K562 (cell line): Measurements from ENCODE around the gene TTC16. TPM values are rescaled to one million over a fixed set of nuclear protein-coding genes. Genes with fewer than 3 reads are reported as not detected.
A peak's percentile ranks its signal among the peaks of the same experiment; 100 is the strongest.

ENCODE experiments used
- BRD4 ChIP-seq: fragments of 200-600 bp; sonication (generic); IDR thresholded peaks from 2 replicates; pipeline ENCODE4 v1.6.1; 2017; ENCODE audit warnings: inconsistent platforms
- CAMTA2 ChIP-seq: fragments of 250-450 bp; sonication (Bioruptor Pico); conservative IDR thresholded peaks from 2 replicates; pipeline ENCODE4 v1.5.1; 2022
- HDAC6 ChIP-seq: IDR thresholded peaks from 2 replicates; pipeline ENCODE4 v1.6.1; 2012; ENCODE audit warnings: low read depth, mild to moderate bottlenecking, control low read depth, inconsistent platforms, low read length, moderate library complexity
- POLR2AphosphoS2 ChIP-seq: IDR thresholded peaks from 2 replicates; pipeline ENCODE4 v1.6.1; 2012; ENCODE audit warnings: low read length, improper control_type of control experiment
- SMC3 ChIP-seq: conservative IDR thresholded peaks from 2 replicates; pipeline ENCODE4 v1.6.1; 2011; ENCODE audit warnings: low read depth, low read length, improper control_type of control experiment; ENCODE audit not compliant: insufficient read depth
- SRSF1 ChIP-seq: fragments of 200-400 bp; formaldehyde crosslinking; IDR thresholded peaks from 2 replicates; pipeline ENCODE4 v1.6.1; 2017; ENCODE audit warnings: mild to moderate bottlenecking, low read depth, low read length, moderate library complexity
- TBL1XR1 ChIP-seq, 2 experiments: IDR thresholded peaks; 2 replicates each; pipeline ENCODE4 v1.6.1; 2012; ENCODE audit warnings: improper control_type of control experiment in 2 of 2, low read length in 2 of 2, mild to moderate bottlenecking in 1 of 2
- ZKSCAN3 ChIP-seq: fragments of 250-450 bp; sonication (Bioruptor Pico); IDR thresholded peaks from 2 replicates; pipeline ENCODE4 v1.4.0; 2020
- ZNF212 ChIP-seq: fragments of 450-650 bp; formaldehyde crosslinking; IDR thresholded peaks from 2 replicates; pipeline ENCODE4 v1.4.0; 2020; ENCODE audit warnings: mild to moderate bottlenecking
- ZNF584 ChIP-seq: fragments of 200-800 bp; sonication (Bioruptor generic); IDR thresholded peaks from 2 replicates; pipeline ENCODE4 v1.6.1; 2016; ENCODE audit warnings: low read depth, mild to moderate bottlenecking, missing genetic modification characterization, missing compliant biosample characterization
- ZNF707 ChIP-seq: fragments of 250-450 bp; sonication (Bioruptor Pico); conservative IDR thresholded peaks from 2 replicates; pipeline ENCODE4 v1.8.0; 2022; ENCODE audit warnings: inconsistent platforms, mild to moderate bottlenecking, moderate library complexity
- polyA plus RNA-seq, 8 experiments: library from polyadenylated mRNA; depleted of rRNA in 4 of 8; stranded (reverse) in 5 of 8; unstranded in 3 of 8; fragments of >200 nt; fragmentation: Nextera tagmentation in 2 of 8; fragmentation: Illumina TruSeq in 1 of 8; extraction: Ambion mirVana in 2 of 8; extraction: Trizol in 1 of 8; gene quantifications; 2 replicates each; pipeline versions ENCODE4 v1.2.1 to v1.2.3, GENCODE V29; 2011 to 2014; ENCODE audit warnings: inconsistent platforms in 1 of 8, missing spikeins in 1 of 8
- total RNA-seq, 7 experiments: library from RNA; depleted of rRNA in 6 of 7; stranded (reverse); fragments of >200 nt in 6 of 7; fragmentation: Illumina TruSeq in 2 of 7; extraction: Trizol in 2 of 7; gene quantifications; 2 replicates each; pipeline versions ENCODE4 v1.2.1 to v1.2.3, GENCODE V29; 2011 to 2021; ENCODE audit warnings: low replicate concordance in 1 of 7
- TF ChIP-seq, protein P1 (sequence below): sonication (generic); formaldehyde crosslinking; IDR thresholded peaks from 2 replicates; pipeline ENCODE4 v1.8.1; 2022; ENCODE audit warnings: missing genetic modification reagents
- TF ChIP-seq, protein P2 (sequence below): fragments of 250-450 bp; sonication (Bioruptor Pico); IDR thresholded peaks from 2 replicates; pipeline ENCODE4 v1.5.0; 2021; ENCODE audit warnings: mild to moderate bottlenecking, borderline replicate concordance
- TF ChIP-seq, protein P3 (sequence below): fragments of 450-650 bp; IDR thresholded peaks from 2 replicates; pipeline ENCODE4 v1.6.1; 2016; ENCODE audit warnings: borderline replicate concordance
- TF ChIP-seq, protein P4 (sequence below): fragments of 250-450 bp; sonication (Bioruptor Pico); IDR thresholded peaks from 2 replicates; pipeline ENCODE4 v1.5.0; 2020; ENCODE audit warnings: mild to moderate bottlenecking, borderline replicate concordance

Gene TTC16
- total and polyA plus RNA-seq, 9 of the 15 experiments (the other 6 are each of a cell fraction or from before 2014, with no cell fraction given), result 0.11 TPM; not detected in 8

DNA sequence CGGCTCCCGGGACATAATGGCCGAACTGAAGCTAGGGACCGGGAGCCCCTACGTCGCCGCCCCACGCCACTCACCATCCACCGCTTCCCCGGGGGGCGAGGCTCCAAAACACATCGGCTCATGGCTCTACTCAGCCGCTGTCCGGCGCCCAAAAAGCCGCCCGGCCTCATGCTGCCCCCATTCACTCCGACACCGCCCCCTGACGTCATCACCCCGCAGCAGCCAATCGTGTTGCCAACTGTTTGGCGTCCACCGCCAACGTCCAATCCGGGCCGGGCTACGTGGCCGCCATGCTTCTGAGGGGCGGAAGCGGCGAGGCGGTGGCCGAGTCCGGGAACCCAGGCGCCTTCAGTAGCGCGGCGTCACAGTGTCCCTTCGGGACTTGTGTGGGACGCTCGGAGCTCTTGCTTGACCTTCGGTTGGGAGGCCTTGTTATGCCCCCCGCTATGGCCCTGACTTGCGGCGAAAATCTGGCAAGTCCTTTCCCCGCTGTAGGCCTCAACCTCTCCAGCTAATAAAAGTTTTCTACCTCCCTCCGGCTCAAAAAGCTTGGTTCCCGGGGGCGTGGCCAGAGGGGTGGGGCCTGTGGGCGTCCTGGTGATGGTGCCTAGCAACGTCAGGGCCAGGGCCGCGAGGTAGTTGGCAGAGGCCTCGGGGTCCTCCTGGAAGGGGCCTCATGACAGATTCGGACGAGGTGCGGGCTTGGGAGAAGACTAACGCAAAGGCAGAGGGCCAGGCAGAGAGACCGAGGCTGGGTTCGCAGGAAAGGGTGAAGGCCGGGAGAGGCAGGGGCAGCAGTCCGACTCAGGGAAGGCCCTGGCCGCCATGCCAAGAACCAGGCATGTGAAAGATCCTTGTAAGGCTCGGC, at the start of gene TTC16, which contains the start of gene PTRH1 (continued):
- TF ChIP-seq CAMTA2 (CRISPR knock-in tag) (no peak), ZNF212 (no peak), SRSF1 (no peak), SMC3 (no peak), TBL1XR1 (IDR thresholded peaks at IDR 0.05; ENCODE audit: low read length in 2 of 2) (no peak), ZNF584 (CRISPR knock-in tag) (no peak), HDAC6 (no peak), POLR2AphosphoS2 (no peak), BRD4 (no peak), ZKSCAN3 (CRISPR knock-in tag) (no peak), ZNF707 (CRISPR knock-in tag) (no peak)
- TF ChIP-seq, protein P1, sequence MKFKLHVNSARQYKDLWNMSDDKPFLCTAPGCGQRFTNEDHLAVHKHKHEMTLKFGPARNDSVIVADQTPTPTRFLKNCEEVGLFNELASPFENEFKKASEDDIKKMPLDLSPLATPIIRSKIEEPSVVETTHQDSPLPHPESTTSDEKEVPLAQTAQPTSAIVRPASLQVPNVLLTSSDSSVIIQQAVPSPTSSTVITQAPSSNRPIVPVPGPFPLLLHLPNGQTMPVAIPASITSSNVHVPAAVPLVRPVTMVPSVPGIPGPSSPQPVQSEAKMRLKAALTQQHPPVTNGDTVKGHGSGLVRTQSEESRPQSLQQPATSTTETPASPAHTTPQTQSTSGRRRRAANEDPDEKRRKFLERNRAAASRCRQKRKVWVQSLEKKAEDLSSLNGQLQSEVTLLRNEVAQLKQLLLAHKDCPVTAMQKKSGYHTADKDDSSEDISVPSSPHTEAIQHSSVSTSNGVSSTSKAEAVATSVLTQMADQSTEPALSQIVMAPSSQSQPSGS, result peak; percentile 60; the same call in 1 of the 2 replicates
- TF ChIP-seq, protein P2, sequence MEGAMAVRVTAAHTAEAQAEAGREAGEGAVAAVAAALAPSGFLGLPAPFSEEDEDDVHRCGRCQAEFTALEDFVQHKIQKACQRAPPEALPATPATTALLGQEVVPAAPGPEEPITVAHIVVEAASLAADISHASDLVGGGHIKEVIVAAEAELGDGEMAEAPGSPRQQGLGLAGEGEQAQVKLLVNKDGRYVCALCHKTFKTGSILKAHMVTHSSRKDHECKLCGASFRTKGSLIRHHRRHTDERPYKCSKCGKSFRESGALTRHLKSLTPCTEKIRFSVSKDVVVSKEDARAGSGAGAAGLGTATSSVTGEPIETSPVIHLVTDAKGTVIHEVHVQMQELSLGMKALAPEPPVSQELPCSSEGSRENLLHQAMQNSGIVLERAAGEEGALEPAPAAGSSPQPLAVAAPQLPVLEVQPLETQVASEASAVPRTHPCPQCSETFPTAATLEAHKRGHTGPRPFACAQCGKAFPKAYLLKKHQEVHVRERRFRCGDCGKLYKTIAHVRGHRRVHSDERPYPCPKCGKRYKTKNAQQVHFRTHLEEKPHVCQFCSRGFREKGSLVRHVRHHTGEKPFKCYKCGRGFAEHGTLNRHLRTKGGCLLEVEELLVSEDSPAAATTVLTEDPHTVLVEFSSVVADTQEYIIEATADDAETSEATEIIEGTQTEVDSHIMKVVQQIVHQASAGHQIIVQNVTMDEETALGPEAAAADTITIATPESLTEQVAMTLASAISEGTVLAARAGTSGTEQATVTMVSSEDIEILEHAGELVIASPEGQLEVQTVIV (CRISPR knock-in tag), result no peak
- TF ChIP-seq, protein P3, sequence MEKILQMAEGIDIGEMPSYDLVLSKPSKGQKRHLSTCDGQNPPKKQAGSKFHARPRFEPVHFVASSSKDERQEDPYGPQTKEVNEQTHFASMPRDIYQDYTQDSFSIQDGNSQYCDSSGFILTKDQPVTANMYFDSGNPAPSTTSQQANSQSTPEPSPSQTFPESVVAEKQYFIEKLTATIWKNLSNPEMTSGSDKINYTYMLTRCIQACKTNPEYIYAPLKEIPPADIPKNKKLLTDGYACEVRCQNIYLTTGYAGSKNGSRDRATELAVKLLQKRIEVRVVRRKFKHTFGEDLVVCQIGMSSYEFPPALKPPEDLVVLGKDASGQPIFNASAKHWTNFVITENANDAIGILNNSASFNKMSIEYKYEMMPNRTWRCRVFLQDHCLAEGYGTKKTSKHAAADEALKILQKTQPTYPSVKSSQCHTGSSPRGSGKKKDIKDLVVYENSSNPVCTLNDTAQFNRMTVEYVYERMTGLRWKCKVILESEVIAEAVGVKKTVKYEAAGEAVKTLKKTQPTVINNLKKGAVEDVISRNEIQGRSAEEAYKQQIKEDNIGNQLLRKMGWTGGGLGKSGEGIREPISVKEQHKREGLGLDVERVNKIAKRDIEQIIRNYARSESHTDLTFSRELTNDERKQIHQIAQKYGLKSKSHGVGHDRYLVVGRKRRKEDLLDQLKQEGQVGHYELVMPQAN, result peak; percentile 98
- TF ChIP-seq, protein P4, sequence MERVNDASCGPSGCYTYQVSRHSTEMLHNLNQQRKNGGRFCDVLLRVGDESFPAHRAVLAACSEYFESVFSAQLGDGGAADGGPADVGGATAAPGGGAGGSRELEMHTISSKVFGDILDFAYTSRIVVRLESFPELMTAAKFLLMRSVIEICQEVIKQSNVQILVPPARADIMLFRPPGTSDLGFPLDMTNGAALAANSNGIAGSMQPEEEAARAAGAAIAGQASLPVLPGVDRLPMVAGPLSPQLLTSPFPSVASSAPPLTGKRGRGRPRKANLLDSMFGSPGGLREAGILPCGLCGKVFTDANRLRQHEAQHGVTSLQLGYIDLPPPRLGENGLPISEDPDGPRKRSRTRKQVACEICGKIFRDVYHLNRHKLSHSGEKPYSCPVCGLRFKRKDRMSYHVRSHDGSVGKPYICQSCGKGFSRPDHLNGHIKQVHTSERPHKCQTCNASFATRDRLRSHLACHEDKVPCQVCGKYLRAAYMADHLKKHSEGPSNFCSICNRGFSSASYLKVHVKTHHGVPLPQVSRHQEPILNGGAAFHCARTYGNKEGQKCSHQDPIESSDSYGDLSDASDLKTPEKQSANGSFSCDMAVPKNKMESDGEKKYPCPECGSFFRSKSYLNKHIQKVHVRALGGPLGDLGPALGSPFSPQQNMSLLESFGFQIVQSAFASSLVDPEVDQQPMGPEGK (CRISPR knock-in tag), result no peak
